Large intestine (tissue), 3 donors: ENCODE data around the gene SMG5. TPM values are rescaled to one million over a fixed set of nuclear protein-coding genes. Genes with fewer than 3 reads are reported as not detected.
"Not testable (repeated sequence)": the region's sequence is repeated elsewhere in the genome, so short reads cannot be mapped to it uniquely, and the experiment has no call there.

Source experiments
- DNase-seq, 2 donors: peaks; one replicate each; pipeline versions ENCODE4 v3.0.0 to v3.0.0-alpha.2; 2013
- H3K27ac ChIP-seq: one replicate; pipeline ENCODE4 v1.5.1; 2013; ENCODE audit warnings: low read length
- H3K27me3 ChIP-seq: 2 replicates; pipeline ENCODE4 v1.6.1; 2013; ENCODE audit warnings: low read length; ENCODE audit not compliant: control insufficient read depth, insufficient read depth
- H3K36me3 ChIP-seq: 2 replicates; pipeline ENCODE4 v1.6.1; 2013; ENCODE audit warnings: low read length; ENCODE audit not compliant: control insufficient read depth, insufficient read depth
- H3K4me1 ChIP-seq: one replicate; pipeline ENCODE4 v1.6.1; 2013; ENCODE audit warnings: low read length; ENCODE audit not compliant: control insufficient read depth, insufficient read depth
- H3K4me3 ChIP-seq: one replicate; pipeline ENCODE4 v1.5.1; 2013; ENCODE audit warnings: low read length
- H3K9me3 ChIP-seq: one replicate; pipeline ENCODE4 v1.6.1; 2013; ENCODE audit warnings: mild to moderate bottlenecking, low read depth, low read length, moderate library complexity; ENCODE audit not compliant: control insufficient read depth
- WGBS: methylation state at CpG from one replicate; pipeline ENCODE4 v1.1.5; 2013; ENCODE audit warnings: low lambda C conversion rate; ENCODE audit not compliant: insufficient coverage; 5-methylcytosine and 5-hydroxymethylcytosine counted together
- polyA plus RNA-seq: library from polyadenylated mRNA; unstranded; fragments of 120-200 nt; gene quantifications from one replicate; pipeline ENCODE4 v1.2.1, GENCODE V29; 2013

SMG5 gene
- polyA plus RNA-seq, 1 donor: 57.3 TPM

DNA sequence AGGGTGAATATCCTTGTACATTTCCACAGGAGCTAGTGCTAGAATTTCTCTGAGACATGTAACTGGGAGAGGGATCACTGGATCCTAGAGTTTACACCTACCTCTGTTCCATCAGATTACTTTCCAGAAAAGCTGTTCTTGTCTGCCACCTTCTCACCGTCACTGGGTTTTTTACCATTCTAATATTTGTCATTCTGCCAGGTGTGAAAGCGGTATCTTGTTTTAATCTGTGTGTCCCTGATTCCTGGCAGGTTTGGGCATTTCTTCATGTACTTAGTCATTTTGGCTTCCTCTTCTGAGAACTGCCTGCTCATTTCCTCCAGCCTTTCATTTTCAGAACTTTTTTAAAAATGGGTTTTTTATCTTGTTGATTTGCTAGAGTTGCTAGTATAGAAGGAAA, 64.8 kb downstream of the SMG5 start:
- Histone ChIP-seq H3K27me3 (no peaks in the 10 kb centered on the region), H3K4me1 (no peaks in the 10 kb centered on the region), H3K27ac (no peak overlapping the region), H3K36me3 (peaks cover 43% of the 10 kb centered on the region), H3K4me3 (no peak overlapping the region), H3K9me3 (peaks cover 2% of the 10 kb centered on the region)
- no peak for DNase-seq
- no CpG with 5 or more reads among the region's 2 CpGs for WGBS

DNA sequence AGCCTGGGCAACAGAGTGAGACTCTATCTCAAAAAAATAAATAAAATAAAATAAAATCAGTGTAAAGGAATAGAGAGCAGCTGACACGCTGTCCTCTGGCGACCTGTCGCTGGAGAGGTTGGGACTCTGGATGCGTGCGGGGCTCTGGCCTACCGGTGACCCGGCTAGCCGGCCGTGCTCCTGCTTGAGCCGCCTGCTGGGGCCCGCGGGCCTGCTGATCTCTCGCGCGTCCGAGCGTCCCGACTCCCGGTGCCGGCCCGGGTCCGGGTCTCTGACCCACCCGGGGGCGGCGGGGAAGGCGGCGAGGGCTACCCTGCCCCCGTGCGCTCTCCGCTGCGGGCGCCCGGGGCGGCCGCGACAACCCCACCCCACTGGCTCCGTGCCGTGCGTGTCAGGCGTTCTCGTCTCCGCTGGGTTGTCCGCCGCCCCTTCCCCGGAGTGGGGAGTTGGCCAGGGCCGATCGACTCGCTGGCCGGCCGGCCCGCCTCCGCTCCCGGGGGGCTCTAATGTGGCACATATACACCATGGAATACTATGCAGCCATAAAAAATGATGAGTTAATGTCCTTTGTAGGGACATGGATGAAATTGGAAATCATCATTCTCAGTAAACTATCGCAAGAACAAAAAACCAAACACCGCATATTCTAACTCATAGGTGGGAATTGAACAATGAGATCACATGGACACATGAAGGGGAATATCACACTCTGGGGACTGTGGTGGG, 66.1 kb downstream of the SMG5 start:
- peaks cover 35% of the 10 kb centered on the region for H3K36me3 ChIP-seq
- H3K4me1 ChIP-seq, H3K27ac ChIP-seq, H3K9me3 ChIP-seq, H3K4me3 ChIP-seq, H3K27me3 ChIP-seq, DNase-seq: not testable (repeated sequence)
- WGBS: no CpG with 5 or more reads among the region's 55 CpGs

DNA sequence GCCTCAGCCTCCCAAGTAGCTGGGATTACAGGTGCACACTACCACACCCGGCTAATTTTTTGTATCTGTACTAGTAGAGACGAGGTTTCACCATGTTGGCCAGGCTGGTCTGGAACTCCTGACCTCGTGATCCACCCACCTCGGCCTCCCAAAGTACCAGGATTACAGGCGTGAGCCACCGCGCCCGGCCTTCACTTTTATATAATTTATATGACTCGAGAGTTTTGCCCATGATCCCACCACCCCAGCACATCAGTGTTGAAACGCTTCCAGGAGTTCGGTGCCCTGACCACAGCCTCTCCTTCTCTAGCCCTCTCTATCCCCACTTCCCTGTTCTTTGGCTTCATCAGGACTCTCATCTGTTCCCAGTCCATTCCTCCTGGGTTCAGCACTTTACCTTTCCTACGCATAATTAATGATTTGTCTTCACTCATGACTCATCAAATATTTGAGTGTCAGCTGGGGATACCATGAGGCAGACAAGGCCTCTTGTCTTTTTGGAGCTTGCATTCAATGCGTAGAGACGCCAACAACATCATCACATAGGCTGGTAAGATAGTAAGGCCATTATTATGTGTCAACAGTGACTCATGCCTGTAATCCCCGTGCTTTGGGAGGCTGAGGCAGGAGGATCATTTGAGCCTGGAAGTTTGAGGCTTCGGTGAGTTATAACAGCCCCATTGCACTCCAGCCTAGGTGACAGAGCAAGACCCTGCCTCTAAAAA, 68.4 kb downstream of the SMG5 start:
- peak overlapping the region; percentile 94 for H3K27ac ChIP-seq
- H3K4me3 ChIP-seq: peak overlapping the region; percentile 71
- no peaks in the 10 kb centered on the region for H3K27me3 ChIP-seq
- H3K4me1 ChIP-seq: peaks cover 9% of the 10 kb centered on the region
- H3K36me3 ChIP-seq: peaks cover 45% of the 10 kb centered on the region
- DNase-seq: peak in 1 of 2 donors; percentile 27
- H3K9me3 ChIP-seq: peaks cover 2% of the 10 kb centered on the region
- 85% methylated on average over 4 of the region's 16 CpGs for WGBS

DNA sequence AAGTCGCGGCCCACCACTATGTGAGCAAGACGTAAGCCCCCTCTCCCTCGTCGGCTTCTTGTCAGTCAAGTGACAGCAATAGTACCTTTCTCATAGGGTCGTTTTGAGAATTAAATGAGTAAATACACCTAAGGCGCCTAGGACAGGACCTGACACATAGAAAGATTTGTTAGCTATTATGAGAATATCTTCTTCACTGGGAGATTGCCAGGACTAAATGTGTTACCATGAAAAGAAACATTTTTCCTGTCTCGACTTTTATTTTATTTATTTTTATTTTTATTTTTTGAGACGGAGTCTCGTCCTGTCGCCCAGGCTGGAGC, 69.0 kb downstream of the SMG5 start:
- Histone ChIP-seq H3K27ac (peak overlapping the region; percentile 94), H3K4me3 (peak overlapping the region; percentile 71), H3K27me3 (no peaks in the 10 kb centered on the region), H3K9me3 (peaks cover 2% of the 10 kb centered on the region), H3K4me1 (peaks cover 9% of the 10 kb centered on the region), H3K36me3 (peaks cover 51% of the 10 kb centered on the region)
- DNase-seq: no peak
- WGBS: 79% methylated on average over 3 of the region's 11 CpGs

DNA sequence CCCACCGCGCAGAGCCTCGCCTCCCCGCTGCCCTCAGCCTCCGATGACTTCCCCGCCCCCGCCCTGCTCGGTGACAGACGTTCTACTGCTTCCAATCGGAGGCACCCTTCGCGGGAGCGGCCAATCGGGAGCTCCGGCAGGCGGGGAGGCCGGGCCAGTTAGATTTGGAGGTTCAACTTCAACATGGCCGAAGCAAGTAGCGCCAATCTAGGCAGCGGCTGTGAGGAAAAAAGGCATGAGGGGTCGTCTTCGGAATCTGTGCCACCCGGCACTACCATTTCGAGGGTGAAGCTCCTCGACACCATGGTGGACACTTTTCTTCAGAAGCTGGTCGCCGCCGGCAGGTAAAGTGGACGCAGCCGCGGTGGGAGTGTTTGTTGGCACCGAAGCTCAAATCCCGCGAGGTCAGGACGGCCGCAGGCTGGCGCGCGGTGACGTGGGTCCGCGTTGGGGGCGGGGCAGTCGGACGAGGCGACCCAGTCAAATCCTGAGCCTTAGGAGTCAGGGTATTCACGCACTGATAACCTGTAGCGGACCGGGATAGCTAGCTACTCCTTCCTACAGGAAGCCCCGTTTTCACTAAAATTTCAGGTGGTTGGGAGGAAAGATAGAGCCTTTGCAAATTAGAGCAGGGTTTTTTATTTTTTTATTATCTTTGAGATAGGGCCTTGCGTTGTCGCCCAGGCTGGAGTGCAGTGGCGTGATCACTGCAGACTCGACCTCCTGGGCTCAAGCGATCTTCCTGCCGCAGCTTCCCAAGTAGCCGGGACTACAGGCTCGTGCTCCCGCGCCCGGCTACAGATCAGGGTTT, 69.6 kb downstream of the SMG5 start, which contains the start of gene PMF1:
PMF1 (plus strand) TSS at position 175 of the 811 bp plus-strand sequence; CDS start at position 184, 9 bp downstream.
- WGBS: no CpG with 5 or more reads among the region's 61 CpGs
- no peaks in the 10 kb centered on the region for H3K27me3 ChIP-seq
- H3K4me3 ChIP-seq: peak within 1 kb of the TSS; percentile 71
- peaks cover 56% of the 10 kb centered on the region for H3K36me3 ChIP-seq
- H3K4me1 ChIP-seq: peaks cover 9% of the 10 kb centered on the region
- peak; percentile 96 to 99 for DNase-seq
- H3K9me3 ChIP-seq: peaks cover 2% of the 10 kb centered on the region
- peak within 1 kb of the TSS; percentile 94 for H3K27ac ChIP-seq

DNA sequence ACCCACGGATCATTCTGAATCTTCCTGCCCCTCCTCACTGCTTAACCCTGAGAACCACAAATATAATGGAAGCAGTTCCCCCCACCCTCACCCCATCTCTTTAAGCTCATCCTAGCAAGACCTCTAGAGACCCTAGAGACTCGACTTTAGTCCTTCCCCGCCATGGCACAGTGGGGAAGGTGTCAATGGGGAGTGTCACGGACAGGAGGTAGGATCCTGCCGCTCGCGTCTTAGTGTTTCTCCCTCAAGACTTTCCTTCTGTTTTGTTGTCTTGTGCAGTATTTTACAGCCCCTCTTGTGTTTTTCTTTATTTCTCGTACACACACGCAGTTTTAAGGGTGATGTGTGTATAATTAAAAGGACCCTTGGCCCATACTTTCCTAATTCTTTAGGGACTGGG, 70.5 kb downstream of the SMG5 start:
- H3K36me3 ChIP-seq: peaks cover 59% of the 10 kb centered on the region
- 90% methylated on average over 2 of the region's 9 CpGs for WGBS
- H3K4me3 ChIP-seq: peak overlapping the region; percentile 71
- H3K27me3 ChIP-seq: no peaks in the 10 kb centered on the region
- peaks cover 2% of the 10 kb centered on the region for H3K9me3 ChIP-seq
- H3K27ac ChIP-seq: peak overlapping the region; percentile 94
- H3K4me1 ChIP-seq: peaks cover 9% of the 10 kb centered on the region
- no peak for DNase-seq

DNA sequence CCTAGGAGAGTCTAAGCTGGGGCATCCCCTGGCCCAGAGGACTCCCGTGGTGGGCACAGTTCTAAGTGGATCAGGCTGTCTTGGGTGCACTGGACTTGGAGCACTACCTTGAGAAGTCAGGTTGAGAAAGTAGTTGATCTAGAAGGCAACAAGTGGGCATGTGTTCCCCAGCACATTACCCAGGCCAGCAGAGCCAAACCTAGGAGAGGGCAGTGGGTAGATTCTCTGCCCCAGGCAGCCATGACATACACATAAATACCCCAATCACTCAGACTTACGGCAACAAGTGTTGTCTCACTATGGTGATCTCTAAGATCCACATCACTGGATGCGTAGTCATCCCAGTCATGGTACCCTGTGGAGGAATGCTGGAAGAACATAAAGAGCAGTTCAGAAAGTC, 71.4 kb downstream of the SMG5 start:
- peaks cover 64% of the 10 kb centered on the region for H3K36me3 ChIP-seq
- H3K27ac ChIP-seq: no peak overlapping the region
- peaks cover 9% of the 10 kb centered on the region for H3K4me1 ChIP-seq
- no peak overlapping the region for H3K4me3 ChIP-seq
- H3K27me3 ChIP-seq: no peaks in the 10 kb centered on the region
- no CpG with 5 or more reads among the region's 3 CpGs for WGBS
- DNase-seq: no peak
- H3K9me3 ChIP-seq: no peaks in the 10 kb centered on the region

DNA sequence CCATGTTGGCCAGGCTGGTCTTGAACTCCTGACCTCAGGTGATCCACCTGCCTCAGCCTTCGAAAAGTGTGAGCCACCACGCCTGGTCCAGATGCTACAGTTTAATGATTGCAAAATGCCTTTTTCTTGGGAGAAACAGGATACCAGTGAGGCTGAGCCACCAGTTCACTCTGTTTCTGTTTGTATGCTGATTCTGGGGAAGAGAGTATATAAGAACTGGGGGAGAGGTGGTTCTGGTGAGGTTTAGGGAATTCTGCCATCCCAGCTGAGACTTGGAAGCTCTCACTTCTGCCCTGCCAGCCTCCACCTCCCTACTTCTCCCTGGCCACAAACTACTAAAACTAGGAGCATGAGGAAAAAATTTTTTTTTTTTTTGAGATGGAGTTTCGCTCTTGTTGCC, 77.9 kb downstream of the SMG5 start:
- no peak overlapping the region for H3K4me3 ChIP-seq
- H3K4me1 ChIP-seq: peaks cover 10% of the 10 kb centered on the region
- H3K27me3 ChIP-seq: no peaks in the 10 kb centered on the region
- DNase-seq: no peak
- H3K9me3 ChIP-seq: no peaks in the 10 kb centered on the region
- WGBS: no CpG with 5 or more reads among the region's 3 CpGs
- H3K27ac ChIP-seq: no peak overlapping the region
- H3K36me3 ChIP-seq: peaks cover 62% of the 10 kb centered on the region

DNA sequence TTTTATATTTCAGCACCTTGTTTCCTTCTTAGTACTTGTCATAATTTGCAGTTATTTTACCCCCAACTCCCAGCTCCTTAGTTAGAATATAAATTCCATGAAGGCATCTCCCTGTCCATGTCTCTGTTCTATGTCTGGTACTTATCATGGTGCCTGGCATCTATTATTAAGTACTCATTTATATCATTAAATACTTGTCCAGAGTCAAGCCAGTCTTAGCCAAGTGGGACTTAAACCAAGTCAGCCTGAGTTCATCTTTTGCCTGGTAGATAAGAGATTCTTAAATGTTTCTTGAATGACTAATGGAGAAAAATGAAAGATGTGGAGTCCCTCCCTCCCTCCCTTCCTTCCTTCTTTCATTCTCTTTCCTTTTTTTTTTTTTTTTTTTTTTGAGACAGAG, 79.3 kb downstream of the SMG5 start:
- Histone ChIP-seq H3K4me1 (peaks cover 18% of the 10 kb centered on the region), H3K27ac (no peak overlapping the region), H3K27me3 (no peaks in the 10 kb centered on the region), H3K36me3 (peaks cover 50% of the 10 kb centered on the region), H3K4me3 (no peak overlapping the region), H3K9me3 (no peaks in the 10 kb centered on the region)
- DNase-seq: no peak

DNA sequence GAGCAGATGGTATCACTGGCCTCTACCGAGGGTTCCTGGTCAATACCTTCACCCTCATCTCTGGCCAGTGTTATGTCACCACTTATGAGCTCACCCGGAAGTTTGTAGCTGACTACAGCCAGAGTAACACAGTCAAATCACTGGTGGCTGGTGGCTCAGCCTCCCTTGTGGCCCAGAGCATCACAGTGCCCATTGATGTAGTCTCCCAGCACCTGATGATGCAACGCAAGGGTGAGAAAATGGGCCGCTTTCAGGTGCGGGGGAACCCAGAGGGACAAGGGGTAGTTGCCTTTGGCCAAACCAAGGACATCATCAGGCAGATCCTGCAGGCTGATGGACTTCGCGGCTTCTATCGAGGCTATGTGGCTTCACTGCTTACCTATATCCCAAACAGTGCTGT, 82.6 kb downstream of the SMG5 start:
- Histone ChIP-seq H3K36me3 (peaks cover 40% of the 10 kb centered on the region), H3K4me1 (peaks cover 47% of the 10 kb centered on the region)
- 100% methylated on average over 1 of the region's 8 CpGs for WGBS

More for the DNA sequence above, 82.6 kb downstream of the SMG5 start:
- H3K27ac ChIP-seq: no peak overlapping the region
- no peaks in the 10 kb centered on the region for H3K27me3 ChIP-seq
- H3K9me3 ChIP-seq: no peaks in the 10 kb centered on the region
- no peak overlapping the region for H3K4me3 ChIP-seq
- DNase-seq: no peak
